NOMO-1 treated with DMSO at 0.1 percent for 48 hours (cell line): ENCODE data around the gene CDKN2AIPNL.
"Not testable (repeated sequence)": the region's sequence is repeated elsewhere in the genome, so short reads cannot be mapped to it uniquely, and the experiment has no call there.

Source experiments
- DNase-seq: peaks from one replicate; lab custom pipeline; 2025; ENCODE audit not compliant: unreplicated experiment; lab: John Stamatoyannopoulos, UW

CDKN2AIPNL gene

GRCh38 chr5:134403951-134404350 is 7.7 kb downstream of the CDKN2AIPNL start:
- no peak for DNase-seq

GRCh38 chr5:134398609-134399155 is 13.0 kb downstream of the CDKN2AIPNL start:
- DNase-seq = no peak

GRCh38 chr5:134397196-134397595 is 14.5 kb downstream of the CDKN2AIPNL start:
- no peak for DNase-seq

- DNase-seq = no peak
Observed at GRCh38 chr5:134396274-134396673, 15.4 kb downstream of the CDKN2AIPNL start.

DNA sequence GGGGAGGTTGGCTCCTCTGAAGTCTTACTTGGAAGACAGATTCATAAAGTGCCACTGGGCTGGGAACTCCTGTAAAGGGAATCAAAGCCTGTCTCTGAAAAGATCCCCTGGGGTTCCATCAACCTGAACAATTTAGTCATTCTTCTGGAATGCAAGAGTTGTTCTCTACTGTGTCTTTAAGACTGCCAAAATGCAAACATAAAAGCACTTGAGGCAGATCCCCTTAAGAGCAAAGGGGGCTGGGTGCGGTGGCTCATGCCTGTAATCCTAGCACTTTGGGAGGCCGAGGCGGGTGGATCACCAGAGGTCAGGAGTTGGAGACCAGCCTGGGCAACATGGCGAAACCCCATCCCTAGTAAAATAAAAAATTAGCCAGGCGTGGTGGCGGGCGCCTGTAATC is 16.7 kb downstream of the CDKN2AIPNL start:
- DNase-seq = no peak

DNA sequence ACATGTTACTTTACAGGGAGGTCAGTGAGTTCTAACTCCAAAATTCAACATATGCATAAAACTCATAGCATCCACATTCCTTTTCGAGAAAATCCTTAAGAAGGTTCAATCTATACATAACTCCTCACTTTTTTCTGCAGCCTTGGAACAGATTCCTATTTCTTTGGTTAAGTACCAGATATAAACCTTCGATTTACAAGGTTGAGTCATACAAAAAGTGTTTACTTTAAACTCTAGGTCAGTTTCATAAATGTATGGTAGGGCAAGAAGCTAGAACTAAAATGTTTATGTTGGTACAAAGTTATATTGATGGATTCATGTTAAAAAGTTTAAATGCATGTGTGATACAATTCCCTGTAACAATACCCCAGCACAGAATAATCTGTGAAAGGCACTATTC is 19.4 kb downstream of the CDKN2AIPNL start:
- no peak for DNase-seq

GRCh38 chr5:134387443-134387842 is 24.2 kb downstream of the CDKN2AIPNL start:
- DNase-seq = no peak

DNA sequence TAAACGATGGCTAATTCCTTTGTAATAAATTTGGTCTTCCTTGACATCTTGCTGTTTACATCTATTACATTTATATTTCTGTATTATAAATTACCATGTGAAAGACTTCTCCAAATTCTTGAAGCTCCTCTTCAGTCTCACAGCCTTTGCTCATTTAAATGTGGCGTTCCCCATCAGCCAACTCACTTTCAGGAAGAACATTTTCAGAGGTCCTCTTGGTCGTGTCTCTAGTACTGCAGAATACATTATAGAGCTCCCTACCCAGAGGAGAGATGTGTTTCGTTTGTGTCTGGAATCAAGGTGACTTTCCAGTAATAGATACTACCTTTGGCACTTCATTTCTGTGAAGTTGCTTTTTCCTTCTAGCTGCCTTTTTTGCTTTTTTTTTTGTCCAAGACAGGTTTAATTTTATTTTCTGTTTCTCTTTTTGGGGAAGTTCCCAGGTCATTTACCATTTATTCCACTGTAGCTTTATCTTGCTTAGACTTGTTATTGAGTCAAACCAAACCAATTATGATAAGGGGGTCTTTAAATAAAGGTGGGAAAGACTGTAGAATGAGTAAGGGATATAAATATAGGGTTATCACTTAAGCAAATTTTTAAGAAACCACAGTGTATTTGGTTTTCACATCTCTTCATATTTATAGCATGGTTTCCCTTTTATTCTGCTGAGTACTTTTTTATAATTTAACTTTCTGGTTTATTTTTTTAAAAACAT is 27.5 kb downstream of the CDKN2AIPNL start:
- DNase-seq = no peak

GRCh38 chr5:134382204-134382603 is 29.5 kb downstream of the CDKN2AIPNL start:
- not testable (repeated sequence) for DNase-seq

DNA sequence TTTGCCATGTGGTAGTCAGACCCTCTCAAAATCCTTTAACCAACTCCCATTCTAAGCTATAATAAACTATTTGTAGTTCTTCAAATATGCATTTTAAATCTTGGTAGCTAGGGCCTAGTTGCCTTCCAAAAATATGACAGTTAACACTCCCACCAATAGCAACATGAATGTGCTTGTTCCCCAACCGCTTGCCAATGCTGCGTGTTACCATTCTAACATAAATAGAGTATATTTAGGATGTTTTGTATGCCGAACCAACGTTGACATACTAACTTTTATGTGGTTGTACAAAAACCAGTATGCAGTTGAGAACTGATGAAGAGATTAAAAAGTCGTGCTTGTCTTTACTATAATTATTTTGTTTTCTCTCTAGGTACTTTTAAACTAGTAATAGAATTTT is 31.3 kb downstream of the CDKN2AIPNL start:
- DNase-seq = no peak

DNA sequence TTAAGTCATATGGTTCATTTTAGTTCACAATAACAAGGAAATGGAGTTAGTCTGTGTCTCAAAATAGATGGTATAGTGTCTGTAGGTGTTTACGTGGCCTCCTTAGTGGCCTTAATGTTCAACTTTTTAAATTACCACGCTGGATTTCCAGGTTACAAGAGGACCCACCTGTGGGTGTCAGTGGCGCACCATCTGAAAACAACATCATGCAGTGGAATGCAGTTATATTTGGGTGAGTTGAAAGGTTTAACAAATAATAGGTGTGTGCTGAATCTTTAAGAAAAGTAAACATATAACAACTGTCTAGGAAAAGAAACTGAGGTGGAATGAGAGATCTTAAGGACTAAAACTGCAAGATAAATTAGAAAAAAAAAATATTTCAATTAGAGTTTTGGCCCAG is 37.4 kb downstream of the CDKN2AIPNL start:
- DNase-seq = no peak

- DNase-seq = not testable (repeated sequence)
Observed at GRCh38 chr5:134373633-134374032, 38.0 kb downstream of the CDKN2AIPNL start.

- DNase-seq = peak; percentile 42
Observed at GRCh38 chr5:134371834-134372340, 39.8 kb downstream of the CDKN2AIPNL start.

DNA sequence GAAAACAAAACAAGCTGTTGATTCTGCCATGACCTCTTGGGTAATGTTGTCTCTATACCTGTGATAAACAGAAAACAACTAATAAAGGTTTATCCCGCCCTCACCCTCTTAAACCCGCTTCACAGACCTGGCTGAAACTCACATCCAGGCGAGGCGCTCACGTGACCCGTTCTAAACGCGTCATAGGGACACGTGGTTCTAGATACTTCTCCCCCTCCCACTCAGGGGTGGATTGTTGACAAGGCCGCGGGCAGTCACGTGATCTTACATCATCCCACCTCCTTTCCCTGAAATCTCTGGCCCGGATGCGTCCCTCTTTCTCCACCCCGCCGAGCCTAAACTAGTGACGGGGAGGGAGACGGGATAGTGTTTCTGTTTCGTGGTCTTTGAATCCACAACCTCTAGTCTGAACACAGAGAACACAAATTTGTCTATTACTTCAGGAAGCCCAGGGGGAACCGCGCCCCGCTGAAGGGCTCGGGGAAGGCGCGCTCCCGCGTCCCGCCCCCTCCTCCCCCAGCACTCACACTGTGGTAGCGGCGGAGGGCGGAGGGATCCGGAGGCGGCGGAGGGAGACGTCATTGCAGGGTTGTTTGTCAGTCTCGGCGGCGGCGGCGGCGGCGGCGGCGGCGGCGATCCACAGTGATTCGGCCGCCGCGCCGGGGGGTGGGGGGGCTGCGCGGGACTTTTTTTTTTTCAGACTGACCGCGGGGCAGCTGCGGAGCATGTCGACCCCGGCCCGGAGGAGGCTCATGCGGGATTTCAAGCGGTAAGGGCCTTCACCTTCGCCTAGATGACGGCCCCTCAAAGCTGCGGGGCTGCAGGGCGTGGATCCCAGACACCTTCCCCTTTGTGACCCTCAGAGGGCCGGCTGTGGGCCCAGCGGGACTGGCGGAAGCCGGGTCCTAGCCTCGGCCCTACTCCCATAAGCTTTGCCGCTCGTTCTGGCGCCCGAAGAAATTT is 40.5 kb downstream of the CDKN2AIPNL start, which contains the start of gene UBE2B:
UBE2B (plus strand) TSS at position 699 of the 963 bp plus-strand sequence; CDS start at position 726, 27 bp downstream.
- peak; percentile 99 for DNase-seq

DNA sequence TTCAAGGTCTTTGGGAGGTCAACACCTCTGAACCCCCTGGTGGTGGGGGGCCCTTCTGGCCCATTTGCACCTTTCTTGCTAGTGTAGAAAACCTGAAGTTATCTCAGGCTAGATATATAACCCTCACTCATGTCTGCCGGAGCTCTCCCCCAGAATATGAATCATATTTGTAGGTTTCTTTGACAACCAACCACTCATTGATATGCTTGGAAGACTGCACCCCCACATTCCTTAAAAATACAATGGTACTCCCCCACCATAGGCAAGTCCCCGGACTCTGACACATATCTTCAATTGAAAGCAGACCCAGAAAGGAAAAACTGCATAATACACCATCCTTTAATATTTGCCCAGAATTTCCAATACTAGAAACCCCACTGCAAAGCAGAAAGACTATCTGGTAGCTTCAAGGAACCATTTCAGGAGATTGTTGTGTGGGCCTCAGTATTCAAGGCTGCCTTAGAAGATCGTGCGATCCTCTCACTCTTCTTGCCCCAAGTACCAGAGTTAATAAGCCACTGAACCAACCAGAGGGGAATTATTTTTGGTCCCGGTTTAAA is 41.3 kb downstream of the CDKN2AIPNL start:
- DNase-seq = no peak

DNA sequence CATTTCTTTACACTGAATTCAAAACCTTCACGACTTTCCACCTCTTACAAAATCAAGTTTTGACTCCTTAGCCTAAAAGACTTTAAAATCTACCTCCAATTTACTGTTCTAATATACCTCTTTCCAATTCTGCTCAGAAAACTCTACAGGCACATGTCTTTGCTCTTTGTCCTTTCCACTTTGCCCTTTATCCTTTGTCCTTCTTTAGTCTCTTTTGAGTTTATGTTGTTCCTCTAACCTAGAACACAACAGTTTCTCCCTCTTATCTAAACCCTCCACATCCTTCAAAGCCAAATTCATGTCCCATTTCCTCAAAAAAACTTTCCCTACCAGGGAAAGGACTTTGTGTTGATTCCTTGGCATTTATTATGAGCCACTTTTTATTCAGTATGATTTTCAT is 46.1 kb downstream of the CDKN2AIPNL start:
- no peak for DNase-seq

DNA sequence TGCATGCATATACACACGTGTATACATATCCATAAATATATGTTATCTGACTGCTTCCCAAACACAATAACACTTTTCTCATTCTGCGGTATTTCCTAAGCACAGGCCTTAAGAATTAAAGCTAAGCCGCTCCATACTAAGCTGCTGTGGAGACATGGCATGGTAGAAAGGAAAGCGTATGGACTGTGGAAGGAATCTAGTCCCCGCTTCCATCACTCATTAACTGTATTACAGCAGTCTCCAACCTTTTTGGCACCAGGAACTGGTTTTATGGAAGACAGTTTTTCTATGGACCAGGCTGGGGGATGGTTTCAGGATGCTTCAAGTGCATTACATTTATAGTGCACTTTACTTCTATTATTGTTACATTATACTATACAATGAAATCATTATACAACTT is 56.0 kb downstream of the CDKN2AIPNL start:
- DNase-seq = no peak
